H1 (cell line): ENCODE measurements around the gene TYMS.

Experiments
- CHD2 ChIP-seq: IDR thresholded peaks from 2 replicates; pipeline ENCODE4 v1.6.1; 2012; ENCODE audit warnings: low read length, improper control_type of control experiment
- EP300 ChIP-seq, 2 experiments: IDR thresholded peaks; 1 replicate in 1 of 2; 2 replicates in 1 of 2; pipeline ENCODE4 v1.6.1; 2011 to 2012; ENCODE audit warnings: low read depth in 2 of 2, low read length in 2 of 2, mild to moderate bottlenecking in 2 of 2, borderline replicate concordance in 1 of 2, inconsistent platforms in 1 of 2, moderate library complexity in 1 of 2
- JUN ChIP-seq: IDR thresholded peaks from 2 replicates; pipeline ENCODE4 v1.6.1; 2011; ENCODE audit warnings: low read depth, mild to moderate bottlenecking, improper control_type of control experiment, low read length
- JUND ChIP-seq: IDR thresholded peaks from 2 replicates; pipeline ENCODE4 v1.6.1; 2011; ENCODE audit warnings: mild to moderate bottlenecking, improper control_type of control experiment, low read length
- KDM4A ChIP-seq: IDR thresholded peaks from one replicate; pipeline ENCODE4 v1.7.1; 2012; ENCODE audit warnings: low read depth, mild to moderate bottlenecking, moderate library complexity, low read length, inconsistent platforms; ENCODE audit not compliant: severe bottlenecking
- POLR2A ChIP-seq, 2 experiments: IDR thresholded peaks; 1 replicate in 1 of 2; 2 replicates in 1 of 2; pipeline ENCODE4 v1.6.1; 2011; ENCODE audit warnings: low read depth in 2 of 2, low read length in 2 of 2, mild to moderate bottlenecking in 2 of 2; ENCODE audit errors: control extremely low read depth in 1 of 2
- RAD21 ChIP-seq, 2 experiments: IDR thresholded peaks in 1 of 2; conservative IDR thresholded peaks in 1 of 2; 2 replicates each; pipeline ENCODE4 v1.6.1; 2011; ENCODE audit warnings: low read depth in 2 of 2, low read length in 2 of 2, improper control_type of control experiment in 1 of 2, inconsistent platforms in 1 of 2, mild to moderate bottlenecking in 1 of 2, moderate library complexity in 1 of 2
- RNF2 ChIP-seq: fragments of 200-900, 300-1000 bp; sonication (generic); IDR thresholded peaks from 2 replicates; pipeline ENCODE4 v1.7.1; 2016; ENCODE audit warnings: borderline replicate concordance, low read depth, mild to moderate bottlenecking, antibody characterized with exemption, low read length; ENCODE audit not compliant: poor library complexity, severe bottlenecking; ENCODE audit errors: missing control alignments
- SIN3A ChIP-seq, 2 experiments: IDR thresholded peaks in 1 of 2; conservative IDR thresholded peaks in 1 of 2; 2 replicates each; pipeline ENCODE4 v1.6.1; 2011 to 2012; ENCODE audit warnings: low read length in 2 of 2, improper control_type of control experiment in 1 of 2, low read depth in 1 of 2, mild to moderate bottlenecking in 1 of 2
- TEAD4 ChIP-seq: IDR thresholded peaks from 2 replicates; pipeline ENCODE4 v1.6.1; 2012; ENCODE audit warnings: low read depth, low read length, inconsistent platforms, mixed read lengths
- TF ChIP-seq, protein P1 (sequence below), 3 experiments: IDR thresholded peaks; 1 replicate in 2 of 3; 2 replicates in 1 of 3; pipeline versions ENCODE4 v1.5.1 to v1.6.1; 2011; ENCODE audit warnings: low read length in 3 of 3, mild to moderate bottlenecking in 3 of 3, inconsistent platforms in 2 of 3, low read depth in 1 of 3, moderate library complexity in 1 of 3; ENCODE audit not compliant: insufficient read depth in 1 of 3; ENCODE audit errors: control extremely low read depth in 1 of 3
- TF ChIP-seq, protein P2 (sequence below): IDR thresholded peaks from 2 replicates; pipeline ENCODE4 v1.6.1; 2011; ENCODE audit warnings: low read length, improper control_type of control experiment
- TF ChIP-seq, protein P3 (sequence below): IDR thresholded peaks from 2 replicates; pipeline ENCODE4 v1.6.1; 2012; ENCODE audit warnings: inconsistent platforms
- TF ChIP-seq, protein P4 (sequence below): IDR thresholded peaks from 2 replicates; pipeline ENCODE4 v1.6.1; 2012; ENCODE audit warnings: low read length, inconsistent platforms

DNA sequence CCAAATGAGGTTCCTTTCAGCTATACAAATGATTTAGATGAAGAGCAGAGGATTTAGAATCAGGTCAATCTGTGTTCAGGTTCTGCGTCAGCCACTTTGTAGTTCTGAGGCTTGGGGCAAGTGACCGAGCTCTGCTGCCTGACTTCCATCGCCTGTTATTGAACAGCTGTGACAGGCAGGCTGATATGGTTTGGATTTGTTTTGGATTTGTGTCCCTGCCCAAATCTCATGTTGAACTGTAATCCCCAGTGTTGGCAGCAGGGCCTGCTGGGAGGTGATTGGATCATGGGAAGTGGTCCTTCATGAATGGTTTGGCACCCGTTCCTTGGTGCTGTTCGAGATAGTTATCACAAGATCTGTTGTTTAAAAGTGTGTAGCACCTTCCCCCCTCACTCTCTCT lies 18.6 kb downstream of the TYMS start:
- TF ChIP-seq, protein P1, sequence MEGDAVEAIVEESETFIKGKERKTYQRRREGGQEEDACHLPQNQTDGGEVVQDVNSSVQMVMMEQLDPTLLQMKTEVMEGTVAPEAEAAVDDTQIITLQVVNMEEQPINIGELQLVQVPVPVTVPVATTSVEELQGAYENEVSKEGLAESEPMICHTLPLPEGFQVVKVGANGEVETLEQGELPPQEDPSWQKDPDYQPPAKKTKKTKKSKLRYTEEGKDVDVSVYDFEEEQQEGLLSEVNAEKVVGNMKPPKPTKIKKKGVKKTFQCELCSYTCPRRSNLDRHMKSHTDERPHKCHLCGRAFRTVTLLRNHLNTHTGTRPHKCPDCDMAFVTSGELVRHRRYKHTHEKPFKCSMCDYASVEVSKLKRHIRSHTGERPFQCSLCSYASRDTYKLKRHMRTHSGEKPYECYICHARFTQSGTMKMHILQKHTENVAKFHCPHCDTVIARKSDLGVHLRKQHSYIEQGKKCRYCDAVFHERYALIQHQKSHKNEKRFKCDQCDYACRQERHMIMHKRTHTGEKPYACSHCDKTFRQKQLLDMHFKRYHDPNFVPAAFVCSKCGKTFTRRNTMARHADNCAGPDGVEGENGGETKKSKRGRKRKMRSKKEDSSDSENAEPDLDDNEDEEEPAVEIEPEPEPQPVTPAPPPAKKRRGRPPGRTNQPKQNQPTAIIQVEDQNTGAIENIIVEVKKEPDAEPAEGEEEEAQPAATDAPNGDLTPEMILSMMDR (IDR thresholded peaks at IDR 0.05; ENCODE audit: control extremely low read depth in 1 of 3, insufficient read depth in 1 of 3, low read depth in 1 of 3, low read length in 3 of 3), result no peak
- no peak for TF ChIP-seq CHD2
- TF ChIP-seq RAD21 (IDR thresholded peaks at IDR 0.05 in 1 of 2, conservative IDR thresholded peaks at IDR 0.05 in 1 of 2; ENCODE audit: low read depth in 2 of 2, low read length in 2 of 2), result no peak
- no peak for TF ChIP-seq JUN
- TF ChIP-seq, protein P2, sequence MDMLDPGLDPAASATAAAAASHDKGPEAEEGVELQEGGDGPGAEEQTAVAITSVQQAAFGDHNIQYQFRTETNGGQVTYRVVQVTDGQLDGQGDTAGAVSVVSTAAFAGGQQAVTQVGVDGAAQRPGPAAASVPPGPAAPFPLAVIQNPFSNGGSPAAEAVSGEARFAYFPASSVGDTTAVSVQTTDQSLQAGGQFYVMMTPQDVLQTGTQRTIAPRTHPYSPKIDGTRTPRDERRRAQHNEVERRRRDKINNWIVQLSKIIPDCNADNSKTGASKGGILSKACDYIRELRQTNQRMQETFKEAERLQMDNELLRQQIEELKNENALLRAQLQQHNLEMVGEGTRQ, result no peak
- TF ChIP-seq POLR2A (IDR thresholded peaks at IDR 0.05; ENCODE audit: control extremely low read depth in 1 of 2, low read depth in 2 of 2, low read length in 2 of 2), result no peak
- no peak for TF ChIP-seq TEAD4
- no peak for TF ChIP-seq JUND
- TF ChIP-seq, protein P3, sequence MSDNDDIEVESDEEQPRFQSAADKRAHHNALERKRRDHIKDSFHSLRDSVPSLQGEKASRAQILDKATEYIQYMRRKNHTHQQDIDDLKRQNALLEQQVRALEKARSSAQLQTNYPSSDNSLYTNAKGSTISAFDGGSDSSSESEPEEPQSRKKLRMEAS, result no peak
- no peak for TF ChIP-seq RNF2
- TF ChIP-seq, protein P4, sequence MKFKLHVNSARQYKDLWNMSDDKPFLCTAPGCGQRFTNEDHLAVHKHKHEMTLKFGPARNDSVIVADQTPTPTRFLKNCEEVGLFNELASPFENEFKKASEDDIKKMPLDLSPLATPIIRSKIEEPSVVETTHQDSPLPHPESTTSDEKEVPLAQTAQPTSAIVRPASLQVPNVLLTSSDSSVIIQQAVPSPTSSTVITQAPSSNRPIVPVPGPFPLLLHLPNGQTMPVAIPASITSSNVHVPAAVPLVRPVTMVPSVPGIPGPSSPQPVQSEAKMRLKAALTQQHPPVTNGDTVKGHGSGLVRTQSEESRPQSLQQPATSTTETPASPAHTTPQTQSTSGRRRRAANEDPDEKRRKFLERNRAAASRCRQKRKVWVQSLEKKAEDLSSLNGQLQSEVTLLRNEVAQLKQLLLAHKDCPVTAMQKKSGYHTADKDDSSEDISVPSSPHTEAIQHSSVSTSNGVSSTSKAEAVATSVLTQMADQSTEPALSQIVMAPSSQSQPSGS, result no peak
- no peak for TF ChIP-seq KDM4A
- TF ChIP-seq SIN3A (conservative IDR thresholded peaks at IDR 0.05 in 1 of 2, IDR thresholded peaks at IDR 0.05 in 1 of 2; ENCODE audit: low read depth in 1 of 2, low read length in 2 of 2), result no peak
- no peak for TF ChIP-seq EP300 (IDR thresholded peaks at IDR 0.05; ENCODE audit: borderline replicate concordance in 1 of 2, low read depth in 2 of 2, low read length in 2 of 2)
